SH-SY5Y (cell line): Measurements from ENCODE around the gene XYLT1.

Source experiments
- GATA2 ChIP-seq: IDR thresholded peaks from 2 replicates; pipeline ENCODE4 v1.6.1; 2011; ENCODE audit warnings: mild to moderate bottlenecking, low read depth, low read length
- GATA3 ChIP-seq: IDR thresholded peaks from 2 replicates; pipeline ENCODE4 v1.6.1; 2011; ENCODE audit warnings: low read depth, mild to moderate bottlenecking, low read length, moderate library complexity

Gene XYLT1

GRCh38 chr16:17199135-17199534, 271.6 kb downstream of the XYLT1 start:
- no peak for TF ChIP-seq GATA3
- no peak for TF ChIP-seq GATA2

- TF ChIP-seq GATA3 (no peak), GATA2 (no peak)
Observed at GRCh38 chr16:17196526-17196925, 274.2 kb downstream of the XYLT1 start.

GRCh38 chr16:17194190-17194780, 276.5 kb downstream of the XYLT1 start:
- TF ChIP-seq GATA2 (no peak), GATA3 (no peak)

GRCh38 chr16:17193566-17194100, 277.1 kb downstream of the XYLT1 start:
- no peak for TF ChIP-seq GATA3
- TF ChIP-seq GATA2 = no peak

GRCh38 chr16:17184026-17184425, 286.7 kb downstream of the XYLT1 start:
- TF ChIP-seq GATA3 (no peak), GATA2 (no peak)

GRCh38 chr16:17177959-17178905, 292.5 kb downstream of the XYLT1 start:
- TF ChIP-seq GATA3 = no peak
- TF ChIP-seq GATA2 = no peak

- TF ChIP-seq GATA2 (no peak), GATA3 (no peak)
Observed at GRCh38 chr16:17177242-17177958, 293.4 kb downstream of the XYLT1 start.

GRCh38 chr16:17176199-17176598, 294.6 kb downstream of the XYLT1 start:
- TF ChIP-seq GATA2 (no peak), GATA3 (no peak)

GRCh38 chr16:17173281-17173680, 297.5 kb downstream of the XYLT1 start:
- TF ChIP-seq GATA3 = no peak
- TF ChIP-seq GATA2 = no peak

- TF ChIP-seq GATA3 = no peak
- TF ChIP-seq GATA2 = no peak
Observed at GRCh38 chr16:17171250-17172143, 299.3 kb downstream of the XYLT1 start.

GRCh38 chr16:17170435-17170834, 300.3 kb downstream of the XYLT1 start:
- TF ChIP-seq GATA2 (no peak), GATA3 (no peak)

- no peak for TF ChIP-seq GATA2
- no peak for TF ChIP-seq GATA3
Observed at GRCh38 chr16:17168181-17168580, 302.6 kb downstream of the XYLT1 start.

- TF ChIP-seq GATA3 = no peak
- TF ChIP-seq GATA2 = no peak
Observed at GRCh38 chr16:17166095-17166494, 304.7 kb downstream of the XYLT1 start.
